Liver (tissue), 3 donors: Measurements from ENCODE around the gene KCNK13.

Source experiments
- RAD21 ChIP-seq, 2 donors: IDR thresholded peaks; 2 replicates each; pipeline ENCODE4 v1.6.1; 2016; ENCODE audit warnings: antibody characterized with exemption in 2 of 2, mild to moderate bottlenecking in 2 of 2
- YY1 ChIP-seq: IDR thresholded peaks from 2 replicates; pipeline ENCODE4 v1.6.1; 2016; ENCODE audit warnings: antibody characterized with exemption, mild to moderate bottlenecking
- TF ChIP-seq, protein P1 (sequence below): fragments of 150-350 bp; IDR thresholded peaks from 2 replicates; pipeline ENCODE4 v1.5.1; 2017; ENCODE audit warnings: improper control_type of control experiment, low read depth, low read length; ENCODE audit not compliant: missing input control
- donor health status: healthy.
- donor health status: healthy.

DNA sequence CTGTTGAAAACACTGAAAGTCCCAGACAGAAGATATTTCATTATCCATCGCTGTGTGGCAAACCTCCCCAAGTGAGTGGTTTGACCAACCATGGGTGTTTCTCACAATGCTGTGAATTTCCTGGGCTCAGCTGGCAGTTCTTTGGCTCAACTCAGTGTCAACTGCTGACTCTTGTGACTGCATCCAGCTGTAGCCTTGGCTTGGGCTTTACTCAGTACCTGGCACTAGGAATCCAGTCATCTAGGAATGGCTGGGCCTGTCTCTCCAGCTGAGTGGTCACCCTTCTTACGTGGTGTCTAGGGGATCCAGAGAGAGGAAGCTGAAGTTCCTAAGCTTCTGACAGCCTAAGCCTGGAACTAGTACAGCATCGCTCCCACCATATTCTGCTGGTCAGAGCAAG, 113.8 kb downstream of the KCNK13 start:
- no peak for TF ChIP-seq RAD21 (IDR thresholded peaks at IDR 0.05)
- TF ChIP-seq, protein P1, sequence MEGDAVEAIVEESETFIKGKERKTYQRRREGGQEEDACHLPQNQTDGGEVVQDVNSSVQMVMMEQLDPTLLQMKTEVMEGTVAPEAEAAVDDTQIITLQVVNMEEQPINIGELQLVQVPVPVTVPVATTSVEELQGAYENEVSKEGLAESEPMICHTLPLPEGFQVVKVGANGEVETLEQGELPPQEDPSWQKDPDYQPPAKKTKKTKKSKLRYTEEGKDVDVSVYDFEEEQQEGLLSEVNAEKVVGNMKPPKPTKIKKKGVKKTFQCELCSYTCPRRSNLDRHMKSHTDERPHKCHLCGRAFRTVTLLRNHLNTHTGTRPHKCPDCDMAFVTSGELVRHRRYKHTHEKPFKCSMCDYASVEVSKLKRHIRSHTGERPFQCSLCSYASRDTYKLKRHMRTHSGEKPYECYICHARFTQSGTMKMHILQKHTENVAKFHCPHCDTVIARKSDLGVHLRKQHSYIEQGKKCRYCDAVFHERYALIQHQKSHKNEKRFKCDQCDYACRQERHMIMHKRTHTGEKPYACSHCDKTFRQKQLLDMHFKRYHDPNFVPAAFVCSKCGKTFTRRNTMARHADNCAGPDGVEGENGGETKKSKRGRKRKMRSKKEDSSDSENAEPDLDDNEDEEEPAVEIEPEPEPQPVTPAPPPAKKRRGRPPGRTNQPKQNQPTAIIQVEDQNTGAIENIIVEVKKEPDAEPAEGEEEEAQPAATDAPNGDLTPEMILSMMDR: no peak
- TF ChIP-seq YY1: no peak
